Measurements from ENCODE around the gene LGR5.
A peak's percentile ranks its signal among the peaks of the same experiment; 100 is the strongest.

LGR5 gene

DNA sequence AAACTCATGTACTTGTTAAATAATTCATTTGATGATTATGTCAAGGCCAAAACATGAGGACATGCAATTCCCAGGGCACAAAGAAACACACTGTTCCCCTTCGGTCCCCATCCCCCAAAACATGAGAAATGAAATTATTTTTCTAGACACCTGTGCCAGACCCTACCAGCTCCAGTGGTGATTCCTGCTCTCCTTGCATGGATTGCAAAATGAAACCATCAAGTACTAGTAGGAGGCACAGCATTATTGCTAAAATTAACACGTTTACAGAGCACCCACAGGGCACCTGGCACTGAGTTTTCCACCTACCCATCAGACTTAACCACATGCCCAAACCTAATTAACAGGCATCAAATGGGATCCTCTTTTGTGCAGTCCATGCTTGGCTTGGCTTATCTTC lies 147.4 kb downstream of the LGR5 start:
- H3K27ac ChIP-seq = no peak overlapping the region
- TF ChIP-seq, protein P1, sequence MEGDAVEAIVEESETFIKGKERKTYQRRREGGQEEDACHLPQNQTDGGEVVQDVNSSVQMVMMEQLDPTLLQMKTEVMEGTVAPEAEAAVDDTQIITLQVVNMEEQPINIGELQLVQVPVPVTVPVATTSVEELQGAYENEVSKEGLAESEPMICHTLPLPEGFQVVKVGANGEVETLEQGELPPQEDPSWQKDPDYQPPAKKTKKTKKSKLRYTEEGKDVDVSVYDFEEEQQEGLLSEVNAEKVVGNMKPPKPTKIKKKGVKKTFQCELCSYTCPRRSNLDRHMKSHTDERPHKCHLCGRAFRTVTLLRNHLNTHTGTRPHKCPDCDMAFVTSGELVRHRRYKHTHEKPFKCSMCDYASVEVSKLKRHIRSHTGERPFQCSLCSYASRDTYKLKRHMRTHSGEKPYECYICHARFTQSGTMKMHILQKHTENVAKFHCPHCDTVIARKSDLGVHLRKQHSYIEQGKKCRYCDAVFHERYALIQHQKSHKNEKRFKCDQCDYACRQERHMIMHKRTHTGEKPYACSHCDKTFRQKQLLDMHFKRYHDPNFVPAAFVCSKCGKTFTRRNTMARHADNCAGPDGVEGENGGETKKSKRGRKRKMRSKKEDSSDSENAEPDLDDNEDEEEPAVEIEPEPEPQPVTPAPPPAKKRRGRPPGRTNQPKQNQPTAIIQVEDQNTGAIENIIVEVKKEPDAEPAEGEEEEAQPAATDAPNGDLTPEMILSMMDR (conservative IDR thresholded peaks at IDR 0.05) = no peak

DNA sequence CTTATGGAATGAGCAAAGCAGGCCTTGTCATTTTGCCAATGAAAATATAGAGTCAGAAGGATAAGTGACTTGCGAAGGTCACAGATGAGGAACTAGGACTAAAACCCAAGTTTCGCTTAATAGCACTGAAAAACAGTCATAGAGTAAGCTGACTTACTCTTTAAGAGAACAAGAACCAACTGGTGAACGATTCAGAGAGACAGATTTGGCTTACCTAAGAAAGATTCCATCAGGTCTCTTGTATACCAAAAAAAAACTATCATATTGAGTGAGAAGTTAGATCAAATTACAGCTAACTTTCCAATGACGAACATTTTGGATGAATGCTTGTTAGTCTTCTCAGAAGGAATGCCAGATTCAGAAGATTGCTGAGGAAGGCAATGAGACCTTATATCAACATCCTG lies 149.9 kb downstream of the LGR5 start:
- TF ChIP-seq, protein P1 (conservative IDR thresholded peaks at IDR 0.05) = no peak
- no peak overlapping the region for H3K27ac ChIP-seq

DNA sequence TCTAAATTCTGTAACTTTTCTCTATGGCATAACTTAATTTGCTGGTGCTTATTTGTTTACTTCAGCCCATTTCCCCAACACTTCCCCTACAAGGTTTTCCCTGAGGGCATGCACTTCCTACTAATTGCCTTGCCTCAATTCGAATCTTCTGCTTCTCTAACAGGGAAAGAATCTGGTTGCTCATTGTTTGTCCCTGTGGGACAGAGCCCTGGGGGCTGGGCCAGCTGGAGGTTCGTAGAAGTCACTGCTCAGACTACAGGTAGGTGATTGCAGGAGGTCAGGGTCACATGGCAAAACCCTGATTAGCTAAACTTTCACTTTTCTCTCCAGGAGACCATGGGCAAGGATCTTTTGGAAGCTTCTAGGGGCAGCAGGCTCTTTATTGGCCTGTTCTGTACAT lies 152.0 kb downstream of the LGR5 start:
- TF ChIP-seq, protein P1 (conservative IDR thresholded peaks at IDR 0.05) = no peak
- no peak overlapping the region for H3K27ac ChIP-seq

DNA sequence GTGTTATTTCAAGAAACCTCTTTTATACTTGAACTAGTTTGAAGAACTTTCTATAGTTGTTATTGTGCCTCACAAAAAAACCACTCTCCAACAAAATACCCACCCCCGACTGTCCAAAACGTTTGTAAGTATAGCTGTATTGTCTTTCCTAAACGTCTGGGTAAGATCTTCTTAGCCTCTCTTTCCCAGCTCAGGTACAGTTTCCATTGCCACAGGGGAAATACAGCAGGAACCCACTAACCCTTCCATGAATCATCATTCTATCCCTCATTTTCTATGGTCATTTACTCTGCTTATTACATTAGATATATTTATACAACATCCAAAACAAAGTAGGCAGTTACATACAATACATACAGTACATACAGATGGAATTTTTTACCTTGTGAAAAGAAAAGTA lies 153.2 kb downstream of the LGR5 start:
- no peak overlapping the region for H3K27ac ChIP-seq
- TF ChIP-seq, protein P1 (conservative IDR thresholded peaks at IDR 0.05) = no peak

DNA sequence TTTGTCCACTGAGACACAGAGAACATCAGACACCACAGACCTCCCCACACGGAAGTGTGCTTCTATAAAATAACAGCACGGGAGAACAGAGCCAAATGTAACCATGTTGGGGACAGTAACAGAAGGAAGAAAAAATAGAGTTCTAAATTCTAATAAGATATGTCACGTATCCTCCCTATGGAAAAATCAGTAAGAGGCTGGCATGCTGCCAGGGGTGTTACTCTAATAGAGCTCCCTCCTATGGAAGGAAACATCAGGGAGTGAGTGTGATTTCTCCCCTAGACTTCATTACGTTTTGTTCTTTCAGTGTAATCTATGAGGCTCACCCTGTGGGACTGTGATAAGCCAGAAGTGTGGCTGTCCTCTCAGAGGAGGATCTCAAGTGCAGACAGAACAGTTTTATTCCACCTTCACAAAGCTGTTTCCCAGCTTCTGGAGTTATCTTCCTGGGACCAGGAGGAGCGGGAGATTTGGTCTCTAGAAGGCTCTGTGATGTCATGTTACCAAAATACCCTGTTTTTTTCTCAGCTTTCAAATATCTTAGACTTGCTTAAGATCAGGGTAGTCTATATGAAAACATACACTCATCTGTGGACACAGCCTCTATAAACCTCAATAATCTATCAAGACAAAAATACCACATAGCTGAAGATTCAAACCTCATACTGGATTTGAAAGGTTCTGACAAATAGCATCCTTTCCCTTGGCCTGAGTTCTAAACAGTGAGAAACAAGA lies 154.8 kb downstream of the LGR5 start:
- TF ChIP-seq, protein P1 (conservative IDR thresholded peaks at IDR 0.05) = 0 out of 2 replicates have a peak, but pooled peaks have one; percentile 6

DNA sequence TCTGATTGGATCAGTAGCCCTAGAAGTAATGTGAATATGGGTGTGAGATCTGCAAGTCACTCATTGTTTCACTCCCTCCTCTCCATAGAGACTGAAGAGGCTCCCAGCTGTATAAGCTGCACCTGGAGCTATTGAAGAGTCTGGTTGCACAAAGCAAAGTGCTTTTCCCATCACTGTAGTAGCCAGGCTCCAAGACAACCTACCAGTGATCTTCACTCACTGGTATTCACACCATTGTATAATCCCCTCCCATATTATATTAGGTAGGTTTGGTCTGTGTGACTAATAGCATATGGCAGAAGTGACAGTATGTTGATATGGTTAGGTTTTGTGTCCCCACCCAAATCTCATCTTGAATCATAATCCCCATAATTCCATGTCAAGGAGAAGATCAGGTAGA lies 159.6 kb downstream of the LGR5 start:
- TF ChIP-seq, protein P1 (conservative IDR thresholded peaks at IDR 0.05) = no peak
- no peak overlapping the region for H3K27ac ChIP-seq

More for the DNA sequence above, 154.8 kb downstream of the LGR5 start:
- peak overlapping the region; percentile 39 for H3K27ac ChIP-seq

DNA sequence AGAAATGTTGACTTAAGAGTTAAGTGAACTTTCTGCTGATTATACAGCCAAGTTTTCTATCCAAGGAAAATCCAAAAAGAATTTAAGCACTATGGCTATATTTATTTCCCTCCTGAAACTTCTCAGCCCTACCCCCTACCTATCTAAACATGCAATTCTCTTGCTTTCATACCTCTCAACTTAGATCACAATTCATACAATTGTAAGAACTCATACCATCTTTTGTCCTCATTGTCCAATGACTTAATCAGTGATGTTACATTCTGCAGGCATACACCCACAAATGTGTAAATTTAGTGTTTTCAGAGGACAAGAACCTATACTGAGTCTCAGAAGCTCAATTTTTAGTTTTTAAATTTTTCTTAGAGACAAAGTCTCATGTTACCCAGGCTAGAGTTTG lies 161.9 kb downstream of the LGR5 start:
- TF ChIP-seq, protein P1 (conservative IDR thresholded peaks at IDR 0.05) = no peak
- H3K27ac ChIP-seq = no peak overlapping the region

Measured in VCaP (cell line).